ENCODE measurements around the gene NFIB.

The NFIB gene

GRCh38 chr9:14271093-14271673 lies 42.8 kb downstream of the NFIB start:
- no peak for DNase-seq

- DNase-seq = no peak
Measured at GRCh38 chr9:14270358-14271092, 43.4 kb downstream of the NFIB start.

GRCh38 chr9:14269916-14270315 lies 44.0 kb downstream of the NFIB start:
- no peak for DNase-seq

GRCh38 chr9:14263707-14264483 lies 50.0 kb downstream of the NFIB start:
- no peak for DNase-seq

- no peak for DNase-seq
Measured at GRCh38 chr9:14262827-14263226, 51.1 kb downstream of the NFIB start.

- no peak for DNase-seq
Measured at GRCh38 chr9:14261616-14262015, 52.3 kb downstream of the NFIB start.

- no peak for DNase-seq
Measured at GRCh38 chr9:14260101-14260500, 53.8 kb downstream of the NFIB start.

GRCh38 chr9:14258660-14259239 lies 55.2 kb downstream of the NFIB start:
- no peak for DNase-seq

GRCh38 chr9:14258156-14258555 lies 55.8 kb downstream of the NFIB start:
- DNase-seq = no peak

- no peak for DNase-seq
Measured at GRCh38 chr9:14256588-14256987, 57.4 kb downstream of the NFIB start.

GRCh38 chr9:14251154-14252071 lies 62.5 kb downstream of the NFIB start:
- DNase-seq = no peak

GRCh38 chr9:14250794-14251153 lies 63.2 kb downstream of the NFIB start:
- DNase-seq = no peak

- DNase-seq = no peak
Measured at GRCh38 chr9:14249527-14249926, 64.4 kb downstream of the NFIB start.

GRCh38 chr9:14248149-14248548 lies 65.8 kb downstream of the NFIB start:
- no peak for DNase-seq

GRCh38 chr9:14247577-14247976 lies 66.4 kb downstream of the NFIB start:
- DNase-seq = no peak

- no peak for DNase-seq
Measured at GRCh38 chr9:14246951-14247350, 67.0 kb downstream of the NFIB start.

GRCh38 chr9:14245901-14246525 lies 67.9 kb downstream of the NFIB start:
- DNase-seq = no peak

GRCh38 chr9:14243514-14244042 lies 70.4 kb downstream of the NFIB start:
- no peak for DNase-seq

- no peak for DNase-seq
Measured at GRCh38 chr9:14242150-14242805, 71.7 kb downstream of the NFIB start.

- no peak for DNase-seq
Measured at GRCh38 chr9:14240537-14240936, 73.4 kb downstream of the NFIB start.

GRCh38 chr9:14238518-14238917 lies 75.4 kb downstream of the NFIB start:
- DNase-seq = no peak
